ENCODE results near the gene COQ10B. TPM values are rescaled to one million over a fixed set of nuclear protein-coding genes. Genes with fewer than 3 reads are reported as not detected.

The COQ10B gene
- total RNA-seq, 1 experiment from 2014 or later, result 34.7 TPM

DNA sequence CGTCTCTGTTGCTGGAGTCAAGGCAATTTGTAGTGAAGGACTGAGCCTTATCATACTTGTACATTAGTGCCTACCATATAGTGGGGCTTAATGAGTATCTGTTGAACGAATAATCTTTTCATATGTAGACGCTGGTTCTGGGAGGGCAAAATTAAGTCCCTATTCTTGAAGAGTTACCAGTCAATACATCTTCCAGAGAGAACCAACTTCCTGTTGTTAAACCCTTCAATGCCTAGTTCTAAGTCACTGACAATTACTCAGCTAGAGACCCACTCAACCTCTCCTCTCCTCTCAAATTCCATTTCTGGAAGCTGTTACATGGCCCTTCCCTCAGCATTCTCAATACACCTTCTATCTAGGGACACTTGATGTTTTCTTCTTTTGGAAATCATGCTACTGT lies 61.4 kb downstream of the COQ10B start:
- in situ Hi-C loops (cut with HindIII; ENCODE audit: low pct_unique_long_range_greater_than_20kb, low sequenced_read_pairs) (no loop called here), intact Hi-C loops (cut with micrococcal nuclease; ENCODE audit: unreplicated experiment) (no loop called here)
- H3K4me1 ChIP-seq (ENCODE audit: control insufficient read depth, insufficient read depth, low read length), result peaks cover 12% of the 10 kb centered on the region
- ATAC-seq (no peak), DNase-seq (ENCODE audit: low read depth, low spot score) (no peak)
- peak overlapping the region; percentile 95 for H3K27ac ChIP-seq (ENCODE audit: low read length)
- peak overlapping the region; percentile 77 to 86 for H3K4me3 ChIP-seq (ENCODE audit: low read depth in 2 of 2, low read length in 2 of 2)
- no TSS peak for BruUV-seq (replicated peaks)
- TF ChIP-seq SIN3A (IDR thresholded peaks at IDR 0.05; ENCODE audit: borderline replicate concordance, insufficient read depth, low read depth, low read length), result no peak
- TF ChIP-seq POLR2AphosphoS5 (IDR thresholded peaks at IDR 0.05; ENCODE audit: low read depth, low read length), result no peak
- TF ChIP-seq, protein P1, sequence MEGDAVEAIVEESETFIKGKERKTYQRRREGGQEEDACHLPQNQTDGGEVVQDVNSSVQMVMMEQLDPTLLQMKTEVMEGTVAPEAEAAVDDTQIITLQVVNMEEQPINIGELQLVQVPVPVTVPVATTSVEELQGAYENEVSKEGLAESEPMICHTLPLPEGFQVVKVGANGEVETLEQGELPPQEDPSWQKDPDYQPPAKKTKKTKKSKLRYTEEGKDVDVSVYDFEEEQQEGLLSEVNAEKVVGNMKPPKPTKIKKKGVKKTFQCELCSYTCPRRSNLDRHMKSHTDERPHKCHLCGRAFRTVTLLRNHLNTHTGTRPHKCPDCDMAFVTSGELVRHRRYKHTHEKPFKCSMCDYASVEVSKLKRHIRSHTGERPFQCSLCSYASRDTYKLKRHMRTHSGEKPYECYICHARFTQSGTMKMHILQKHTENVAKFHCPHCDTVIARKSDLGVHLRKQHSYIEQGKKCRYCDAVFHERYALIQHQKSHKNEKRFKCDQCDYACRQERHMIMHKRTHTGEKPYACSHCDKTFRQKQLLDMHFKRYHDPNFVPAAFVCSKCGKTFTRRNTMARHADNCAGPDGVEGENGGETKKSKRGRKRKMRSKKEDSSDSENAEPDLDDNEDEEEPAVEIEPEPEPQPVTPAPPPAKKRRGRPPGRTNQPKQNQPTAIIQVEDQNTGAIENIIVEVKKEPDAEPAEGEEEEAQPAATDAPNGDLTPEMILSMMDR (IDR thresholded peaks at IDR 0.05), result no peak
- no peak for TF ChIP-seq TCF7L2 (IDR thresholded peaks at IDR 0.05; ENCODE audit: low read depth, low read length)
- TF ChIP-seq, protein P2, sequence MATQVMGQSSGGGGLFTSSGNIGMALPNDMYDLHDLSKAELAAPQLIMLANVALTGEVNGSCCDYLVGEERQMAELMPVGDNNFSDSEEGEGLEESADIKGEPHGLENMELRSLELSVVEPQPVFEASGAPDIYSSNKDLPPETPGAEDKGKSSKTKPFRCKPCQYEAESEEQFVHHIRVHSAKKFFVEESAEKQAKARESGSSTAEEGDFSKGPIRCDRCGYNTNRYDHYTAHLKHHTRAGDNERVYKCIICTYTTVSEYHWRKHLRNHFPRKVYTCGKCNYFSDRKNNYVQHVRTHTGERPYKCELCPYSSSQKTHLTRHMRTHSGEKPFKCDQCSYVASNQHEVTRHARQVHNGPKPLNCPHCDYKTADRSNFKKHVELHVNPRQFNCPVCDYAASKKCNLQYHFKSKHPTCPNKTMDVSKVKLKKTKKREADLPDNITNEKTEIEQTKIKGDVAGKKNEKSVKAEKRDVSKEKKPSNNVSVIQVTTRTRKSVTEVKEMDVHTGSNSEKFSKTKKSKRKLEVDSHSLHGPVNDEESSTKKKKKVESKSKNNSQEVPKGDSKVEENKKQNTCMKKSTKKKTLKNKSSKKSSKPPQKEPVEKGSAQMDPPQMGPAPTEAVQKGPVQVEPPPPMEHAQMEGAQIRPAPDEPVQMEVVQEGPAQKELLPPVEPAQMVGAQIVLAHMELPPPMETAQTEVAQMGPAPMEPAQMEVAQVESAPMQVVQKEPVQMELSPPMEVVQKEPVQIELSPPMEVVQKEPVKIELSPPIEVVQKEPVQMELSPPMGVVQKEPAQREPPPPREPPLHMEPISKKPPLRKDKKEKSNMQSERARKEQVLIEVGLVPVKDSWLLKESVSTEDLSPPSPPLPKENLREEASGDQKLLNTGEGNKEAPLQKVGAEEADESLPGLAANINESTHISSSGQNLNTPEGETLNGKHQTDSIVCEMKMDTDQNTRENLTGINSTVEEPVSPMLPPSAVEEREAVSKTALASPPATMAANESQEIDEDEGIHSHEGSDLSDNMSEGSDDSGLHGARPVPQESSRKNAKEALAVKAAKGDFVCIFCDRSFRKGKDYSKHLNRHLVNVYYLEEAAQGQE (IDR thresholded peaks at IDR 0.05; ENCODE audit: insufficient read depth in 1 of 2, low read depth in 2 of 2, low read length in 1 of 2), result no peak
- H3K9me3 ChIP-seq (ENCODE audit: control insufficient read depth, insufficient read depth, low read depth, low read length), result no peaks in the 10 kb centered on the region
- H3K36me3 ChIP-seq (ENCODE audit: control insufficient read depth, insufficient read depth, low read length), result peaks cover 5% of the 10 kb centered on the region
- no peaks in the 10 kb centered on the region for H3K27me3 ChIP-seq (ENCODE audit: control insufficient read depth, insufficient read depth, low read length)
- POLR2A ChIA-PET, result no interaction called here
- CTCF ChIA-PET, result no interaction called here

DNA sequence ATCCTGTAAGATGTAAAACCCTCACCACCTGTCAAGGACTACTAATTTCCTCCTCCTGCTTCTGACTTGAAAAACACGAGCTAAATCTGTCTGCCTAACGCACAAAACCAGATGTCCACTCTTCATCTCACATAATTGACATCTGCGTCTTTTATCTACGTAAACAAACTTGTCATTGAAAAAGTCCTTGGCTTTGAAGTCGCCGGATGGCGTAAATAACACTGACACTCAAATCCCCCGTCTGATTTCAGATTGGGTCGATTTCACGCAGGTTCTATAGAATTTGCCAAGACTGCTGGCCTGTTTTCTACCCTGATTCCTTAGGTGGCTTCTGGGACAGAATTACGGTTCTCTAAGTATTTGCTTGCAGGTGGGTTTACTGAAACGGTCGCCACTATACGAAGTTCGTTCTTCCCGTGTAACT lies 62.0 kb downstream of the COQ10B start:
- Histone ChIP-seq H3K27me3 (ENCODE audit: control insufficient read depth, insufficient read depth, low read length) (no peaks in the 10 kb centered on the region), H3K4me3 (ENCODE audit: low read depth in 2 of 2, low read length in 2 of 2) (peak overlapping the region; percentile 77 to 86), H3K27ac (ENCODE audit: low read length) (peak overlapping the region; percentile 95), H3K36me3 (ENCODE audit: control insufficient read depth, insufficient read depth, low read length) (peaks cover 5% of the 10 kb centered on the region), H3K4me1 (ENCODE audit: control insufficient read depth, insufficient read depth, low read length) (peaks cover 12% of the 10 kb centered on the region), H3K9me3 (ENCODE audit: control insufficient read depth, insufficient read depth, low read depth, low read length) (no peaks in the 10 kb centered on the region)
- TF ChIP-seq TCF7L2 (IDR thresholded peaks at IDR 0.05; ENCODE audit: low read depth, low read length), result peak; percentile 94
- TF ChIP-seq, protein P1 (IDR thresholded peaks at IDR 0.05), result no peak
- CTCF ChIA-PET, result interaction anchor here (0.5 kb wide), 1 partner anchor 103 kb away, joined by 3 read pairs; no protein-coding TSS in a partner anchor
- DNase-seq (ENCODE audit: low read depth, low spot score) (no peak), ATAC-seq (no peak)
- in situ Hi-C loops (cut with HindIII; ENCODE audit: low pct_unique_long_range_greater_than_20kb, low sequenced_read_pairs) (no loop called here), intact Hi-C loops (cut with micrococcal nuclease; ENCODE audit: unreplicated experiment) (no loop called here)
- BruUV-seq (replicated peaks), result no TSS peak
- POLR2A ChIA-PET, result no interaction called here

All from Panc1 (cell line).